K562 (cell line): Measurements from ENCODE around the gene MED13L. TPM values are rescaled to one million over a fixed set of nuclear protein-coding genes. Genes with fewer than 3 reads are reported as not detected.

Experiments used
- ATAC-seq: fragments of 200-7000 bp; cut with Tn5 transposase; 3 replicates; pipeline ENCODE4 v1.9.1; 2020; ENCODE audit warnings: moderate library complexity
- BruUV-seq: library from RNA; stranded (reverse); fragments of 400-500 nt; replicated peaks from 2 replicates; lab custom pipeline; 2021; lab: Mats Ljungman, UMichigan
- CTCF ChIA-PET: fragments of 300-600 bp; formaldehyde crosslinking; extraction: SDS; loops from one replicate; lab custom pipeline; 2021; ENCODE audit warnings: low intra/inter-chr PET ratio; lab: Yijun Ruan, JAX
- POLR2A ChIA-PET: fragments of 300-600, 350-650 bp; sonication (Branson Sonifier 250); formaldehyde crosslinking; extraction: SDS; loops from one replicate; lab custom pipeline; 2021; ENCODE audit warnings: antibody characterized with exemption, inconsistent platforms; lab: Yijun Ruan, JAX
- DNase-seq, 4 experiments: peaks; one replicate each; pipeline versions ENCODE4 v3.0.0 to v3.0.0-alpha.2; 2011 to 2018; ENCODE audit warnings: low spot score in 3 of 4, mixed read lengths in 3 of 4; ENCODE audit errors: extremely low read depth in 1 of 4
- FAIRE-seq: peaks from 2 replicates; lab custom pipeline; 2011; peaks lifted over from hg19 to GRCh38; lab: Jason Lieb, UNC
- H2AFZ ChIP-seq: 2 replicates; pipeline ENCODE4 v1.6.0; 2011; ENCODE audit warnings: low read depth, low read length, control low read depth, inconsistent platforms
- H3K27ac ChIP-seq: fragments of 200-600 bp; 3 replicates; pipeline ENCODE4 v1.8.0; 2011; ENCODE audit warnings: low read depth, mild to moderate bottlenecking, control low read depth, inconsistent platforms, low read length, moderate library complexity, mixed read lengths; ENCODE audit errors: extremely low read depth
- H3K27me3 ChIP-seq, 2 experiments: fragments of 300-600 bp in 1 of 2; 2 replicates in 1 of 2; 3 replicates in 1 of 2; pipeline versions ENCODE4 v1.6.0 to v1.8.0; 2011; ENCODE audit warnings: inconsistent platforms in 2 of 2, low read length in 2 of 2, mild to moderate bottlenecking in 1 of 2, mixed read lengths in 1 of 2, moderate library complexity in 1 of 2; ENCODE audit not compliant: control insufficient read depth in 2 of 2, insufficient read depth in 2 of 2
- H3K36me3 ChIP-seq: fragments of 300-600 bp; 3 replicates; pipeline ENCODE4 v1.8.0; 2011; ENCODE audit warnings: mild to moderate bottlenecking, low read length, inconsistent platforms; ENCODE audit not compliant: control insufficient read depth, insufficient read depth
- H3K4me1 ChIP-seq, 2 experiments: fragments of 200-600 bp in 1 of 2; replicated peaks in 1 of 2; 2 replicates in 1 of 2; 3 replicates in 1 of 2; pipeline versions ENCODE4 v1.5.1 to v1.8.0; 2011; ENCODE audit warnings: inconsistent platforms in 2 of 2, low read length in 2 of 2, mild to moderate bottlenecking in 1 of 2, mixed read lengths in 1 of 2, moderate library complexity in 1 of 2; ENCODE audit not compliant: control insufficient read depth in 2 of 2, insufficient read depth in 2 of 2
- H3K4me2 ChIP-seq: 2 replicates; pipeline ENCODE4 v1.6.1; 2011; ENCODE audit warnings: low read length, control low read depth, inconsistent platforms, mixed read lengths; ENCODE audit not compliant: insufficient read depth
- H3K4me3 ChIP-seq: fragments of 200-600 bp; sonication (generic), shearing (Covaris generic); 2 replicates; pipeline ENCODE4 v1.5.1; 2016; ENCODE audit warnings: control low read depth, inconsistent platforms
- H3K79me2 ChIP-seq: fragments of 200-600 bp; 3 replicates; pipeline ENCODE4 v1.8.0; 2011; ENCODE audit warnings: low read length, inconsistent platforms; ENCODE audit not compliant: control insufficient read depth, insufficient read depth
- H3K9ac ChIP-seq, 2 experiments: 2 replicates each; pipeline versions ENCODE4 v1.6.0 to v1.6.1; 2011; ENCODE audit warnings: low read depth in 2 of 2, low read length in 2 of 2, control low read depth in 1 of 2, inconsistent platforms in 1 of 2, mild to moderate bottlenecking in 1 of 2, mixed read lengths in 1 of 2; ENCODE audit not compliant: insufficient read depth in 1 of 2
- H3K9me1 ChIP-seq: one replicate; pipeline ENCODE4 v1.6.0; 2011; ENCODE audit warnings: inconsistent platforms, mild to moderate bottlenecking, low read length, moderate library complexity; ENCODE audit not compliant: control insufficient read depth, insufficient read depth
- H3K9me3 ChIP-seq: replicated peaks from 2 replicates; pipeline ENCODE4 v1.5.1; 2011; ENCODE audit warnings: low read depth, low read length, inconsistent platforms; ENCODE audit not compliant: control insufficient read depth, insufficient read depth
- H4K20me1 ChIP-seq: replicated peaks from 2 replicates; pipeline ENCODE4 v1.6.1; 2011; ENCODE audit warnings: low read length, inconsistent platforms, mixed read lengths; ENCODE audit not compliant: control insufficient read depth, insufficient read depth
- ARNT ChIP-seq, 2 experiments: fragments of 450-650 bp; IDR thresholded peaks; 2 replicates each; pipeline ENCODE4 v1.6.1; 2016; ENCODE audit warnings: mild to moderate bottlenecking in 1 of 2
- BCLAF1 ChIP-seq, 2 experiments: fragments of 450-650 bp in 1 of 2; IDR thresholded peaks; 2 replicates each; pipeline ENCODE4 v1.6.1; 2011 to 2017; ENCODE audit warnings: low read depth in 2 of 2, antibody characterized with exemption in 1 of 2, borderline replicate concordance in 1 of 2, low read length in 1 of 2, mild to moderate bottlenecking in 1 of 2, mixed read lengths in 1 of 2; ENCODE audit not compliant: control insufficient read depth in 1 of 2
- ETV6 ChIP-seq, 3 experiments: fragments of 150-350 bp in 1 of 3; sonication (generic) in 1 of 3; formaldehyde crosslinking in 1 of 3; IDR thresholded peaks; 2 replicates each; pipeline versions ENCODE4 v1.6.1 to v1.8.0; 2014 to 2022; ENCODE audit warnings: borderline replicate concordance in 2 of 3, low read depth in 2 of 3, antibody characterized with exemption in 1 of 3, low read length in 1 of 3, mild to moderate bottlenecking in 1 of 3, missing genetic modification reagents in 1 of 3
- FOXJ2 ChIP-seq: fragments of 200-800 bp; sonication (Bioruptor generic); IDR thresholded peaks from 2 replicates; pipeline ENCODE4 v1.6.1; 2016; ENCODE audit warnings: missing genetic modification characterization, missing compliant biosample characterization
- LEF1 ChIP-seq: fragments of 450-650 bp; IDR thresholded peaks from 2 replicates; pipeline ENCODE4 v1.6.1; 2016; ENCODE audit warnings: mild to moderate bottlenecking
- MXI1 ChIP-seq: IDR thresholded peaks from 2 replicates; pipeline ENCODE4 v1.6.1; 2011; ENCODE audit warnings: low read depth, mild to moderate bottlenecking, improper control_type of control experiment, low read length
- NFIX ChIP-seq: fragments of 250-450 bp; sonication (Bioruptor Pico); IDR thresholded peaks from 2 replicates; pipeline ENCODE4 v1.4.0; 2020; ENCODE audit warnings: low read depth, mild to moderate bottlenecking, moderate library complexity
- POLR2G ChIP-seq: fragments of 200-400 bp; formaldehyde crosslinking; IDR thresholded peaks from 2 replicates; pipeline ENCODE4 v1.6.1; 2017; ENCODE audit warnings: low read depth, mild to moderate bottlenecking, antibody characterized with exemption, low read length, moderate library complexity
- PRMT5 ChIP-seq: sonication (generic); formaldehyde crosslinking; IDR thresholded peaks from 2 replicates; pipeline ENCODE4 v1.5.0; 2020; ENCODE audit warnings: missing genetic modification reagents
- TCFL5 ChIP-seq: fragments of 250-450 bp; sonication (Bioruptor Pico); conservative IDR thresholded peaks from 2 replicates; pipeline ENCODE4 v1.6.1; 2021; ENCODE audit warnings: mild to moderate bottlenecking, moderate library complexity, matching md5 sums
- XRCC4 ChIP-seq: IDR thresholded peaks from one replicate; pipeline ENCODE4 v1.6.1; 2011; ENCODE audit not compliant: insufficient read depth, insufficient read length; ENCODE audit errors: extremely low read depth
- ZNF232 ChIP-seq: sonication (generic); formaldehyde crosslinking; IDR thresholded peaks from 2 replicates; pipeline ENCODE4 v1.8.0; 2022; ENCODE audit warnings: mild to moderate bottlenecking, missing genetic modification reagents
- WGBS: fragments of 100-300 bp; shearing (Covaris generic); methylation state at CpG from one replicate; pipeline ENCODE4 v1.1.6; 2016; ENCODE audit warnings: low coverage, mixed read lengths; ENCODE audit not compliant: insufficient coverage; ENCODE audit errors: missing lambda C conversion rate; 5-methylcytosine and 5-hydroxymethylcytosine counted together
- in situ Hi-C: fragments of 300-500 bp; cut with MboI; formaldehyde crosslinking; loops from 4 replicates; pipeline ENCODE4 v1.15.0; 2018; ENCODE audit warnings: inconsistent platforms, mixed read lengths
- intact Hi-C: fragments of 100-400 bp; cut with micrococcal nuclease; formaldehyde crosslinking; loops from 2 replicates; pipeline ENCODE4 v1.14.2; 2022
- polyA plus RNA-seq, 8 experiments: library from polyadenylated mRNA; depleted of rRNA in 4 of 8; stranded (reverse) in 5 of 8; unstranded in 3 of 8; fragments of >200 nt; fragmentation: Nextera tagmentation in 2 of 8; fragmentation: Illumina TruSeq in 1 of 8; extraction: Ambion mirVana in 2 of 8; extraction: Trizol in 1 of 8; gene quantifications; 2 replicates each; pipeline versions ENCODE4 v1.2.1 to v1.2.3, GENCODE V29; 2011 to 2014; ENCODE audit warnings: inconsistent platforms in 1 of 8, missing spikeins in 1 of 8
- total RNA-seq, 7 experiments: library from RNA; depleted of rRNA in 6 of 7; stranded (reverse); fragments of >200 nt in 6 of 7; fragmentation: Illumina TruSeq in 2 of 7; extraction: Trizol in 2 of 7; gene quantifications; 2 replicates each; pipeline versions ENCODE4 v1.2.1 to v1.2.3, GENCODE V29; 2011 to 2021; ENCODE audit warnings: low replicate concordance in 1 of 7

MED13L gene
- total and polyA plus RNA-seq, 9 of the 15 experiments (the other 6 are each of a cell fraction or from before 2014, with no cell fraction given) = 13.4 to 90.3 (median 36.9) TPM

GRCh38 chr12:116159175-116159574 lies 118.3 kb downstream of the MED13L start:
- intact Hi-C loops (no loop called here), in situ Hi-C loops (no loop called here)
- DNase-seq (no peak), FAIRE-seq (no peak), ATAC-seq (no peak)
- POLR2A ChIA-PET = no interaction called here
- WGBS = 65% methylated on average over 1 of the region's 1 CpG
- Histone ChIP-seq H3K4me3 (no peak overlapping the region), H3K27ac (no peak overlapping the region), H3K9me1 (no peaks in the 10 kb centered on the region), H4K20me1 (no peaks in the 10 kb centered on the region), H3K9me3 (no peaks in the 10 kb centered on the region), H3K79me2 (peaks cover 99% of the 10 kb centered on the region), H3K27me3 (no peaks in the 10 kb centered on the region), H2AFZ (no peak overlapping the region), H3K4me2 (no peak overlapping the region), H3K9ac (no peak overlapping the region), H3K36me3 (no peaks in the 10 kb centered on the region), H3K4me1 (peaks cover 7 to 42% of the 10 kb centered on the region in 2 experiments; a peak in 4 of 5 replicates)
- no TSS peak for BruUV-seq
- CTCF ChIA-PET = no interaction called here
- TF ChIP-seq XRCC4 (no peak), ARNT (IDR thresholded peaks at IDR 0.05) (no peak), BCLAF1 (IDR thresholded peaks at IDR 0.05; ENCODE audit: borderline replicate concordance in 1 of 2, control insufficient read depth in 1 of 2, low read depth in 2 of 2, low read length in 1 of 2) (no peak), LEF1 (no peak), TCFL5 (CRISPR knock-in tag) (no peak), ETV6 (IDR thresholded peaks at IDR 0.05; ENCODE audit: borderline replicate concordance in 1 of 2, low read depth in 2 of 2, low read length in 1 of 2) (no peak), ETV6 (CRISPR knock-in tag; IDR thresholded peaks at IDR 0.05; ENCODE audit: borderline replicate concordance) (no peak), POLR2G (no peak), NFIX (CRISPR knock-in tag) (no peak), ZNF232 (CRISPR knock-in tag) (no peak), MXI1 (no peak), FOXJ2 (tag) (no peak), PRMT5 (no peak)
